HUDEP-2 (cell line): ENCODE data around the gene PTK7.

Source experiments
- DNase-seq, 76 experiments: peaks; one replicate each; lab custom pipeline; 2025; ENCODE audit not compliant: unreplicated experiment in 76 of 76; lab: John Stamatoyannopoulos, UW

Gene PTK7

DNA sequence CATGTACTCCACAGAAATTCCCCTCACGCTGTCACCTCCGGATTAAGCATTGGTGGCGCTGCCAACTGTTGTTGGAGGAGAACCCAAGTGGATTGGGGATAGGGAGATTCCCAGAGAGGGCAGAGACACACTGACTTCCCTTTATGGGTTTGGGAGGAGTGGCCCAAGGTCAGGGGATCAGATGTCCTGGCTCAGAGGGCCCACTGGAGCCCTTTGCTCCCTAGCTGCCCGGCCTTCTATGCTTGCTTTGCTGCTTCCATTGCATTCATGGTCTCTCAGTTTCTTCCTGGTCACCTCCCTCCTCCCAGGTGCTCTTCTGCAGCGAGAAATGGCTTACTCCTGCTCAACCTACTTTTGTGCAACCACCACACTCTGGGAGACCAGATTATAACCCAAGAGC is 120.2 kb downstream of the PTK7 start:
- no peak for DNase-seq

DNA sequence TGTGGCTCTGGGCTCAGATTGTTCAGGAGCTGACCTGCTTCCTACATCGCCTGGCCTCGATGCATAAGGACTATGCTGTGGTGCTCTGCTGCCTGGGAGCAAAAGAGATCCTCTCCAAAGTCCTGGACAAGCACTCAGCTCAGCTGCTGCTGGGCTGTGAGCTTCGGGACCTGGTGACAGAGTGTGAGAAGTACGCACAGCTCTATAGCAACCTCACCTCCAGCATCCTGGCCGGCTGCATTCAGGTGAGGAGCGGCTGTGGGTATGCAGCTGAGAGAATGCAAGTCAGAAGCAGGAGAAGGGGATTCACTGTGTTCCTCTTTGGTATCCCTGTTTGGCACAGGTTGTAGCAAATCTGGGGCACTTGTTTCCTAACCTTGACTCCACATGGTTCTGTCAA is 123.8 kb downstream of the PTK7 start:
- DNase-seq, result no peak

DNA sequence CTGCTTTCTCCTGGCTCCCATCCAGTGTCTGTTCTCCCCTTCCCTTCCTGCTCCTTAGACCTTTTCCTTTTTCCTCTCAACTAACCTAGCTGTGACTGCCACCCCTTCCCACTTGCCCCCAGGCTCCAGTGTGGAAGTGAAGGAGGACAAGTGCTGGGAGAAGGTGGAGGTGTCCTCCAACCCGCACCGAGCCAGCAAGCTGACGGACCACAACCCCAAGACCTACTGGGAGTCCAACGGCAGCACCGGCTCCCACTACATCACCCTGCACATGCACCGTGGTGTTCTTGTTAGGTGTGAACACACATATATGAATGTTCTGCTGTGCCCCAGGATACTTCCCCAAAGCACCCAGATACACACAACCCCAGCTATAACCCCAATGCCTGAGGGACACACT is 124.4 kb downstream of the PTK7 start:
- DNase-seq, result no peak

DNA sequence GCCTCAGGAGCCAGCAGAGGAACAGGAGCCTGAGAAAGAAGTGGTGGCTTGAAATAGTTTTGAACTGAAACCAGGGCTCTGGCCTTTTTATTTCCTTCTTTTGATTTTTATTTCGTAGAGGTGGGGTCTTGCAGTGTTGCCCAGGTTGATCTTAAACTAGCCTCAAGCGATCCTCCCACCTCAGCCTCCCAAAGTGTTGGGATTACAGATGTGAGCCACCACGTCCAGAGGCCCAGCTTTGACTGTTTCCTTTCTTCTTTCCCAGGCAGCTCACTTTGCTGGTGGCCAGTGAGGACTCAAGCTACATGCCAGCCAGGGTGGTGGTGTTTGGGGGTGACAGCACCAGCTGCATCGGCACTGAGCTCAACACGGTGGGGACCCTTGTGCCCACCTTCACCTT is 126.3 kb downstream of the PTK7 start:
- DNase-seq, result no peak

DNA sequence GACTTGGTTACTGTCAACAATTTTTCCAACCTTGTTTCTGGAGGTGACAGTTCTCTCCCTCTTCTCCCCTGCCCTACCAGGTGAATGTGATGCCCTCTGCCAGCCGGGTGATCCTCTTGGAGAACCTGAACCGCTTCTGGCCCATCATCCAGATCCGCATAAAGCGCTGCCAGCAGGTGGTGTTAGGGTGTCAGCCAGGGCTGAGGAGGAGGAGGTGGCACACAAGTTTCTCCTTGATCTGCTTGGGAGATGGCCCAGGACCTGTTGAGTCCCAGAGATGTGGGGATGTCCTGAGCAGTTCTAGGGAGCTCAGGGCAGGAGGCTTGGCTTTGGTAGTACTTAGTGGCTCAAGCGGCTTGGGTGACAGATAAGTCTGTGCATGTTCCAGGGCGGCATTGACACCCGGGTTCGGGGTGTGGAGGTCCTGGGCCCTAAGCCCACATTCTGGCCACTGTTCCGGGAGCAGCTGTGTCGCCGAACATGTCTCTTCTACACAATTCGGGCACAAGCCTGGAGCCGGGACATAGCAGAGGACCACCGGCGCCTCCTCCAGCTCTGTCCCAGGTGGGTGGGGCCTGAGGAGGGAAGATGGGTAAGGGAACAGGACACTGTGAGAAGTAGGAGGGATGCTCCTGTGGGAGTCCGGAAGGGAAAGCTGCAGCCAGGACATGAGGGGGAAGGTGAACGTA is 127.1 kb downstream of the PTK7 start:
- DNase-seq, result no peak

DNA sequence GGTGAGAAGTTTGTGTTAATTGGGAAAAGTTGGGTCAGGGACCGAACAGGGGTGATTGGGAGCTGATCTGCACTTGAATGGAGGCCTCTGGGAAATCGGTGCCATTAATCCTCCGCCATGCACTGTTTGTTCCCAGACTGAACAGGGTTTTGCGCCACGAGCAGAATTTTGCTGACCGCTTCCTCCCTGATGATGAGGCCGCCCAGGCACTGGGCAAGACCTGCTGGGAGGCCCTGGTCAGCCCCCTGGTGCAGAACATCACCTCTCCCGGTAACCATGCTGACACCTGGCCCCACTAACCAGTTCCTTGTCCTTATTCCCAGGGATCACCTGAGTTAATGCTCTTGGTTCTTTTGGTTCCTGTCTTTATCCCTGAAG is 127.6 kb downstream of the PTK7 start:
- DNase-seq, result no peak

DNA sequence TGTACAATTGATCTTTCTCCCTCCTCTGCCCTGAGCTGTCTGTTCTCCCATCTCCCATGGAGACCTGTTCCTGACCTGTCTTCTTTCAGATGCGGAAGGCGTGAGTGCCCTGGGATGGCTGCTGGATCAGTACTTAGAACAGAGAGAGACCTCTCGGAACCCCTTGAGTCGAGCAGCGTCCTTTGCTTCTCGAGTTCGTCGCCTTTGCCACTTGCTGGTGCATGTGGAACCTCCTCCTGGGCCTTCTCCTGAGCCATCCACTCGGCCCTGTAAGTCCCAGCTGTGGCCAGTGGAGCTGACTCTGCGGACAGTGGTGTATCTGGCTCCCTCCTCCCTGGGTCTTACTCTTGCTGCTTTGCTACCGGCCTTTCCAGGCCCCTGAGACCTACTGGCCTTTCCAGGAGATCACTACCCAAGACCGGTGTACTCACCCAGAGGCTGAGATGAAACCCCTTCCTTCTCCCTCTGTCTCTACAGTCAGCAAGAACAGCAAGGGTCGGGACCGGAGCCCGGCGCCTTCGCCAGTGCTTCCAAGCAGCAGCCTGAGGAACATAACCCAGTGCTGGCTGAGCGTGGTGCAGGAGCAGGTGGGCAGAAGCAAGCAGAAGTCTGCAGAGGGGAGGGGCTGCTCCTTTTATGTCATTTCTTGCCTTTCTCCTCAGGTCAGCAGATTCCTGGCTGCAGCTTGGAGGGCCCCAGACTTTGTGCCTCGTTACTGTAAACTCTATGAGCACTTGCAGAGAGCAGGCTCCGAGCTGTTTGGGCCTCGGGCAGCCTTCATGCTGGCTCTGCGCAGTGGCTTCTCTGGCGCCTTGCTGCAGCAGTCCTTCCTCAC is 128.4 kb downstream of the PTK7 start:
- no peak for DNase-seq

DNA sequence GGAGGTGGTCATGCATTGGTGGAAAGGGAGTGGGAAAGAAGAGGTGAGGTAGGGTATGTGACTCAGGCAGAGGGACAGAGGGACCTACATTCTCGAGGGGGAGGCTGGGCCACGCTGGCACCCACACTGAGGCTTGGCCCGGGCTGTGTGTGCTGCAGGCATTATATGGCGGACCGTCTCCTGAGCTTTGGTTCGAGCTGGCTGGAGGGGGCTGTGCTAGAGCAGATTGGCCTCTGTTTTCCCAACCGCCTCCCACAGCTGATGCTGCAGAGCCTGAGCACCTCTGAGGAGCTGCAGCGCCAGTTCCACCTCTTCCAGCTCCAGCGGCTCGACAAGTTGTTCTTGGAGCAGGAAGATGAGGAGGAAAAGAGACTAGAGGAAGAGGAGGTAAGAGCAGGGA is 129.7 kb downstream of the PTK7 start:
- DNase-seq, result no peak

DNA sequence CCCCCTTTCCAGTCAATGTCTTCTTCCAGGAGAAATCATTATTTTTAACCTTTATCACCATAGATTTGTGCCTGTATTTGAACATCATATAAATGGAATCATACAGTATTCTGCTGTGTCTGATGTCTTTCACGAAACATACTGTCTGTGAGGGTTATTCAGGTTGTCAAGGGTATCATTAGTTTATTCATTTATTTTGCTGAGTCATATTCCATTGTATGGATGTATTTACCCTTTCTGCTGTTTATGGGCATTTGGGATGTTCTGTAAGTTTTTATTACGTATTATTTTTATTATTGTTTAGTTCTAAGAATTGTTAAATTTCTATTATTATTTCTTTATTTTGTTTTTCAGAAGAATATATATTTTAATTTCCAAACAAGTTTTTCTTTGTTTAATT is 131.2 kb downstream of the PTK7 start:
- DNase-seq, result no peak
